Fibroblast of skin of abdomen (primary cell): ENCODE data around the gene ABL2.
"Not testable (repeated sequence)": the region's sequence is repeated elsewhere in the genome, so short reads cannot be mapped to it uniquely, and the experiment has no call there.

Experiments
- DNase-seq: peaks from one replicate; pipeline ENCODE4 v3.0.0-alpha.2; 2013

Gene ABL2

DNA sequence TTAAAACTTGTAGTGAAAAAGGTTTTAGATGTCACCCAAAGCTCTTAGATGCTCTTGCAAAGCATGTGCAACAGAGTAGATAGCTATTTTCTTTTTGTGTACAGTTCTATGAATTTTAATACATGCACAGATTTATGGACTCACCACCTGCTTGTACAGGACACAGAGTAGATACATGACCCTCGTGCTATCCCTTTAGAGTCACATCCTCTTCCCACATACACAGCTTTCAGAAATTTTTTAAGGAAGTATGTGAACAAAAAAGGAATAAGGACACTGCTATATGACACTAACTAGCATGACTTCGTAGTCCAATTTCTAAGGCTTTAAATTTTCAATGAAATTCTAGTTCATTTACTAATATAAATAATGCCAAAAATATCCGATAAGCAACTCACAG, 60.9 kb downstream of the ABL2 start:
- DNase-seq, result no peak

- DNase-seq, result no peak
Observed at GRCh38 chr1:179167955-179168354, 61.5 kb downstream of the ABL2 start.

- no peak for DNase-seq
Observed at GRCh38 chr1:179167418-179167777, 62.1 kb downstream of the ABL2 start.

GRCh38 chr1:179166663-179167417, 62.6 kb downstream of the ABL2 start:
- DNase-seq, result peak; percentile 78

DNA sequence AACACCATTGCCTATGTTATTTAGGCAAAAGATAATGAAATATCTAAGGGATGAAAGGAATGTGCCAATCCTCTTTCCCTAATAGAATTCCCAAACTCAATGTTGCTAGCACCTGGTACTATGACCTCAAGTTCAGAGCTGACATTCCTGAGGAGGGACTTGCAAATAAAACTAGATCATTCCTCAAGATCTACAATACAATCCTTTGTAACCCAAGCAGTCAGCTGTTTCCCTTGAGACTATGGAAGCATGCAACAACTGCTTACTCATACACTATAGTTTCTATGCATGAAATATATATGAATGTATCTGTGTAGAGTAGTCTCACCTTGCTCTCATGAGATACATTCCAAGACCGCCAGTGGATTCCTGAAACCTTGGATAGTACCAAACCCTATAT, 65.0 kb downstream of the ABL2 start:
- peak; percentile 93 for DNase-seq

DNA sequence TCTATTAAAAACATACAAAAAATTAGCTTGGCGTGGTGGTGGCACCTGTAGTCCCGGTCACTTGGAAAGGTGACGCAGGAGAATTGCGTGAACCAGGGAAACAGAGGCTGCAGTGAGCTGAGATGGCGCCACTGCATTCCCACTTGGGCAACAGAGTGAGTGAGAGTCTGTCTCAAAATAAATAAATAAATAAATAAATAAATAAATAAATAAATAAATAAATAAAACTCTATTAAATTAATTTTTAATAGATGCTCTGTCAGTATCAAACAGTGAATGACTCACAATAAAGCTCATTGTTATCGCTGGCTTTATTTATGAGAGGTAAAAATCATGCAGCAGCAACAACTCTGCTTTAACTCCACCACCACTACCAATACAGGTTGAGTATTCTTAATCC, 72.8 kb downstream of the ABL2 start:
- DNase-seq, result no peak

GRCh38 chr1:179156026-179156425, 73.5 kb downstream of the ABL2 start:
- no peak for DNase-seq

GRCh38 chr1:179155615-179156014, 73.9 kb downstream of the ABL2 start:
- DNase-seq, result no peak

DNA sequence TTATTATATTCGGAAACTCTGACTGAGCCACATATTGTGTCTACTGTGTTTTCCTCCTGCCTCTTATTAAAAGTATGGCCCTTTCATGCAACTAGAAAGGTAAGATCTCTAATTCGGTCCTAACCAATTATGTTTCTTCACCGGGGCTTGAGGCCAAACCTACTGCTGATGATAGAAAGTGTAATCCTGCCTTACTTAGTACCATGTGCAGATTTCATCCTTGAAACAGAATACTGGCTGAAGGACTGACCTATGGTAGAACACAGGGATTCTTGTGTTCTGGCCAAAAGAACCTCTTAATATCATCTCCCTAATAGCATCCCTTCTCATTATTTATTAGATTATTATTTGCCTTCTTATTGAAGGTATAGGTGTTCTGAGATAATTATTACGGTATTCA, 75.0 kb downstream of the ABL2 start:
- DNase-seq, result no peak

- no peak for DNase-seq
Observed at GRCh38 chr1:179153217-179153616, 76.3 kb downstream of the ABL2 start.

GRCh38 chr1:179151908-179152682, 77.4 kb downstream of the ABL2 start:
- no peak for DNase-seq

DNA sequence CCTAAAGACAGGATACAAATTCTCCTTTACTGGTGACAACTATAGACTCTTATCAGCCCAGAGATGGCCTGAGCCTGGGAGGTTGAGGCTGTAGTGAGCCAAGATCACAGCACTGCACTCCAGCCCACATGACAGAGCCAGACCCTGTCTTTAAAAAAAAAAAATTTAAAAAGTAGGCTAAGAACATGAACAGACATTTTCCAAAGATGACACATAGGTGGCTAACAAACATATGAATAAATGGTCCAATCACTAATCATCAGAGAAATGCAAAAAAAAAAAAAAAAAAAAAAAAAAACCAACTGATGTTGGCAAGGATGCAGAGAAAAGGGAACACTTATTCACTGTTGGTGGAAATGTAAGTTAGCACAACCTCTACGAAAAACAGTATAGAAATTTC, 82.6 kb downstream of the ABL2 start:
- DNase-seq, result peak; percentile 47

DNA sequence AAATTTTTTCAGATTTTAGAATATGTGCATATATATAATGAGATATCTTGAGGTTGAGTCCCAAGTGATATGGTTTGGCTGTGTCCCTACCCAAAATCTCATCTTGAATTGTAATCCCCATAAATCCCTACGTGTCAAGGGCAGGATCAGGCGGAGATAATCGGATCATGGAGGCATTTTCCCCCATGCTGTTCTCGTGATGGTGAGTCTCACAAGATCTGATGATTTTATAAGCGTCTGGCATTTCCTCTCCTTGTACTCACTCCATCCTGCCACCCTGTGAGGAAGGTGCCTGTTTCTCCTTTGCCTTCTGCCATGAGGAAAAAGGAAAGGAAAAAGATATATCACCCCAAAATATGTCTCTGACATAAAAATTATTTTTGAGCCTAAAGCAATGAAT, 83.0 kb downstream of the ABL2 start:
- no peak for DNase-seq

DNA sequence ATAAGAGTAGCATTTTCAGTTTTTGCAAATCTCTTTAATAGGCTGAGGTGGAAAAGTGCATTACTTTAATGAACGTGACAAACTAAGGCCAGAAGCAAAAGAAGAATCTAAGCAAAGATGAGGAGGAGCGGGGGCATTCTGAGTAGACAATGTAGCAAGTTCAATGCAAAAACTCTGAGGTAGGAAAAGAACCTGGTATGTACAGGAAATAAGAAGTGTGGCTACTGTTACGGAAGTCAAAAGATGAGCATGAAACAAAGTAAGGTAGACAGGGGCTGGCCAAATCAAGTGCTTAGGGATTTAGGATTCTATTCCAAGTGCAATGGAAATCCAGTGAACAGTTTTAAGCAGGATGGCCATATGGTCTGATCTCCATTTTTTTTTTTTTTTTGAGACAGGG, 84.0 kb downstream of the ABL2 start:
- DNase-seq, result no peak

DNA sequence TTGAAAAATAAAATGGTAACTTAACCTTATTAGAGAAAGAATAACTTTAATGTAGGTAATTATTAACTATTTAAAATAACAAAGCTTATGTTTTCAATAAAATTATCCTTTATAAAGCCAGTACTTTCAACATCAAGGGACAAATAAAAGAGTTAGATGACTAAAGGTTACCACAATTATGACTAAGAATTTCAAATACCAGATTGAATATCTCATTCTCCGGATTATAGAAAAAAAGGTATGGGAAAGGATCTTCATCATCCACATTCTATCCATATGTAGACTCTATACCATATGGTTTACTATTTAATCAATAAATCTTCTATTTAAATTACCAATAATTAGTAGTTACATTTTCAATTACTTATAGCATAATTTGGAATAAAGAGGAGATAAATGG, 84.9 kb downstream of the ABL2 start:
- no peak for DNase-seq

GRCh38 chr1:179143322-179143721, 86.2 kb downstream of the ABL2 start:
- DNase-seq, result peak; percentile 96

DNA sequence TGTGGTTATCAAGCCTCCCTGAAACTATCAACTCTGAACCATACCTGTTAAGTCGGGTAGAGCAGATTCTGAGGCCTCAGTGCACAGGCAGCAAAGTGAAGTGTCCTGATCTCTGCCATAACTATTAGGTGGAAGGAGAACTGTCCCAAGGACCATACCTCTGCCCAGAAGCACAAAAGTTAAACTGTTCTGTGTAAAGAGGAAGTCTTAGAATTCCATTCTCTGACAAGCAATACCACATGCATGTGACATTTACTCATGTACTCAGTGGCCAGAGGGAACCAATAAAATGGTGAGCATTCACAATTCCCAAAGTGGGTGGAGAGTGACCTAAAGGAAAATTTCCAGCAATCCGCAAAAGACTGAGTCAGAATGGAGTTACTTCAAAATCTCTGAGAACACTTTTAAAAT, 86.6 kb downstream of the ABL2 start:
- DNase-seq, result peak; percentile 98

DNA sequence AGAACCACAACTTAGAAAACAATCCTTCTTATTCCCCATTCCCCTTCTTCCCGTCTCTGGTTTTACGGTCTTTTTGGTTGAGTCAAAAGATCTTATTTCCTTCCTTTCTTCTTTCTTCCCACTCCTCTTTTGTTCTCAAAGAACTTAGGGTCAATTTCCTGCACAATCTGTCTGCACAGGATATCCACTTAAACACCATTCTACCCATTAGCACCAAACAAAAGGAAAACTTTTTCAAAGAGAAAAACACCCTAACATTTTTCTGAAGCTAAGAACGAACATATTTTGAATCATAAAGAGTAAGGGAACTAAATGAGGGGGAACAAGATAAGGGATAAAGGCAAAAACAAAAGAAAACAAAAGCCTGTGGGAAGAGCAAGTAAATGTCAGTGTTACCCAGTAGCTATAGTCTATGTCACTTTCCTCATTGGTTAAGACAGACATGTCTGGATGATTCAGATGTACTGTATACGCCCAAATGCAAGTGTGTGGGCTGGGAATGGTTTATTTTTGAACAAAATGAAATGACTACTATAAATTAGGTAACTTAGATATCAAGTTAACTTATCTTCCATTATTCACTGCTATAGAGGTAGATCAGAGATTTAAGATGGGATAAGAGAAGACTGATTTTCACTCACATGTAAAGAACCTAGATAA, 87.8 kb downstream of the ABL2 start:
- peak; percentile 74 for DNase-seq

- not testable (repeated sequence) for DNase-seq
Observed at GRCh38 chr1:179138755-179139154, 90.7 kb downstream of the ABL2 start.

DNA sequence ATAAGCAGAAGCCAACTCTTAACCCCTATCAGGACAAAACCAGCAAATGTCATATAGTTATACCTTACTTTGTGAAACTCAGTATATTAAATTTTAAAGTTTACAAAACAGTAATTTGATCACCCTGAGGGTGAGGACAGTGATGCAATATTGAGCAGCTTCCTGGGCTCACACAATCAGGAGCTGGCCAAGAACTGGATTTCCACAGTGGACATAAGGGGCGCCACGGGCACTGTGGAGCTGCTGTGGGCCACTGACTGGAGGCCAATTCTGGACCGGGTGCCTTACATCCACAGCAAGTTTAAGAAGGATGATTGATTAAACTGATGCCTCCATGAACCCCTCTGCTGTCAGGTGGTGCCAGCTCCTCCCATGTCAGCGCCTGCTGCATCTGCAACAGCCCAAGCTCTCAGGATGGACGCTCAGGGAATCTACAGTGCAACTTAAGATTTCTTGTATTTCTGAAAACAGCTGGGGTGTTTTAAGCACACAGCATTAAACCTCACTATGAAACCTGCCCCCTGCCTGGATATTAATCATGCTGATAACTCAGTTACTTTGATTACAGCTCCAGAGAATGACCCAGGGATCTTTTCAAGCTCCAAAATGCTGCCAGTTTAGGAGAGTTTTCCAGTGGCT, 91.7 kb downstream of the ABL2 start:
- no peak for DNase-seq

DNA sequence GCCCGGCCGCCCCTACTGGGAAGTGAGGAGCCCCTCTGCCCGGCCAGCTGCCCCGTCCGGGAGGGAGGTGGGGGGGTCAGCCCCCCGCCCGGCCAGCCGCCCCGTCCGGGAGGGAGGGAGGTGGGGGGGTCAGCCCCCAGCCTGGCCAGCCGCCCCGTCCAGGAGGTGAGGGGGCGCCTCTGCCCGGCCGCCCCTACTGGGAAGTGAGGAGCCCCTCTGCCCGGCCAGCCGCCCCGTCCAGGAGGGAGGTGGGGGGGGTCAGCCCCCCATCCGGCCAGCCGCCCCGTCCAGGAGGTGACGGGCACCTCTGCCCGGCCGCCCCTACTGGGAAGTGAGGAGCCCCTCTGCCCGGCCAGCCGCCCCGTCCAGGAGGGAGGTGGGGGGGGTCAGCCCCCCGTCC, 93.8 kb downstream of the ABL2 start:
- DNase-seq, result not testable (repeated sequence)

DNA sequence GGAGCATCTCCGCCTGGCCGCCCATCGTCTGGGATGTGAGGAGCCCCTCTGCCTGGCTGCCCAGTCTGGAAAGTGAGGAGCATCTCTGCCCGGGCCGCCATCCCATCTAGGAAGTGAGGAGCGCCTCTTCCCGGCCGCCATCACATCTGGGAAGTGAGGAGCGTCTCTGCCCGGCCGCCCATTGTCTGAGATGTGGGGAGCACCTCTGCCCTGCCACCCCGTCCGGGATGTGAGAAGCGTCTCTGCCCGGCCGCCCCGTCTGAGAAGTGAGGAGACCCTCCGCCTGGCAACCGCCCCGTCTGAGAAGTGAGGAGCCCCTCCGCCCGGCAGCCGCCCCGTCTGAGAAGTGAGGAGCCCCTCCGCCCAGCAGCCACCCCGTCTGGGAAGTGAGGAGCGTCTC, 94.3 kb downstream of the ABL2 start:
- not testable (repeated sequence) for DNase-seq
